ENCODE results near the gene MBNL2. TPM values are rescaled to one million over a fixed set of nuclear protein-coding genes. Genes with fewer than 3 reads are reported as not detected.

Gene MBNL2
- total and polyA plus RNA-seq, 5 experiments from 2014 or later: 12.2 to 35.4 (median 14.5) TPM

GRCh38 chr13:97407540-97407939 is 185.4 kb downstream of the MBNL2 start:
- ATAC-seq (no peak), DNase-seq (no peak)
- H3K4me1 Mint-ChIP-seq: no peaks in the 10 kb centered on the region
- no peak overlapping the region for H3K27ac Mint-ChIP-seq
- peaks cover 2 to 12% (median 7%) of the 10 kb centered on the region in 5 donors for H3K27me3 Mint-ChIP-seq
- POLR2A ChIA-PET: interaction anchor here (1.3 kb wide), 1 partner anchor 26 kb away, joined by 3 read pairs; no protein-coding TSS in a partner anchor
- no peaks in the 10 kb centered on the region for H3K36me3 Mint-ChIP-seq
- peaks cover 0 to 5% (median 0%) of the 10 kb centered on the region in 9 donors for H3K9me3 Mint-ChIP-seq
- H3K4me3 Mint-ChIP-seq: no peak overlapping the region

- POLR2A ChIA-PET: no interaction called here
- H3K36me3 Mint-ChIP-seq: peaks cover 0 to 2% (median 0%) of the 10 kb centered on the region in 3 donors
- ATAC-seq (no peak), DNase-seq (no peak)
- H3K27ac Mint-ChIP-seq: no peak overlapping the region
- H3K4me3 Mint-ChIP-seq: no peak overlapping the region
- peaks cover 0 to 3% (median 0%) of the 10 kb centered on the region in 9 donors for H3K9me3 Mint-ChIP-seq
- peaks cover 6 to 15% (median 7%) of the 10 kb centered on the region in 5 donors for H3K27me3 Mint-ChIP-seq
- no peaks in the 10 kb centered on the region for H3K4me1 Mint-ChIP-seq
Measured at GRCh38 chr13:97408938-97409337, 186.8 kb downstream of the MBNL2 start.

GRCh38 chr13:97411984-97412383 is 189.9 kb downstream of the MBNL2 start:
- H3K36me3 Mint-ChIP-seq: peaks cover 0 to 4% (median 0%) of the 10 kb centered on the region in 3 donors
- POLR2A ChIA-PET: no interaction called here
- H3K27me3 Mint-ChIP-seq: peaks cover 5 to 11% (median 10%) of the 10 kb centered on the region in 5 donors
- no peak for ATAC-seq
- peaks cover 0 to 3% (median 0%) of the 10 kb centered on the region in 9 donors for H3K9me3 Mint-ChIP-seq
- H3K4me1 Mint-ChIP-seq: no peaks in the 10 kb centered on the region
- DNase-seq: no peak
- H3K27ac Mint-ChIP-seq: no peak overlapping the region
- no peak overlapping the region for H3K4me3 Mint-ChIP-seq

DNA sequence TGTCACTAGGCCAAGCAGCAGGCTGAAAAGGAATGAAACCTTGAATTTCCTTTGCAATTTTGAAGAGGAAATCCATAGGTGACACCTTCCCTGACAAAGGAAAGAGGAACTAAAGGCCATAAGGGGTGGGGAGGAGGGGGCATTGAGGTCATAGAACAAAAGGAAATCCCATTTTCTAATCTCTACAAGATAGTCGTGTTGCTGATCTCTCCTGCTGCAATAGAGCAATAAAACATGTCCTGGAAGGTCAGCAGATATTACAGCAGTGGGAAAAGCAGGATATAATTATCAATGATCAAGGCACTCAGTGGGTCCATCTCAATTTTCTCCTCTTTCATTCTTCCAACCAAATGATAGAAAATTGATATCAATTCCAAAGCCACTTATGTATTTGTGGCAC is 191.6 kb downstream of the MBNL2 start:
- Mint-ChIP-seq H3K27ac (no peak overlapping the region), H3K9me3 (peaks cover 0 to 3% (median 0%) of the 10 kb centered on the region in 9 donors), H3K27me3 (peaks cover 5 to 17% (median 10%) of the 10 kb centered on the region in 5 donors), H3K4me3 (no peak overlapping the region), H3K36me3 (peaks cover 0 to 4% (median 0%) of the 10 kb centered on the region in 3 donors), H3K4me1 (no peaks in the 10 kb centered on the region)
- POLR2A ChIA-PET: no interaction called here
- DNase-seq (no peak), ATAC-seq (no peak)

DNA sequence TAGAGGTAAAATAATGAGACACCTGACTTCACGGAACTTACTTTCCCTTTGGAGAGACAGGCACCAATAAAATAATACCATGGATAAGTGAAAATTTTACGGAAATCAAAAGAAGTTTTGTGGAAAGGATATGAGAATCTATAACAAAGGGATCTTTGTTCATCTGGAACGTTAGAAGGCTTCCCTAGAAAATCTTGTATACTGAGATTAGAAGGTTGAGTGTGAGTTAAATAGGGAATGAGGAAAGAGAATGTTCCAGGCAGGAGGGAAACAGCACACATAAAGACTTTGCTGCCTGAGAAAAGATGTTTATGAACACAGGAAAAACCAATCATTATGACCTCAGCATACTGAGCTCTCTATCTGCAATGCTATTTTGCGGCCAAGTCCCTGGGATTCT is 192.3 kb downstream of the MBNL2 start:
- Mint-ChIP-seq H3K4me1 (no peaks in the 10 kb centered on the region), H3K27me3 (peaks cover 5 to 23% (median 10%) of the 10 kb centered on the region in 5 donors), H3K9me3 (no peaks in the 10 kb centered on the region), H3K4me3 (no peak overlapping the region), H3K36me3 (peaks cover 0 to 4% (median 0%) of the 10 kb centered on the region in 3 donors), H3K27ac (no peak overlapping the region)
- DNase-seq: no peak
- no peak for ATAC-seq
- POLR2A ChIA-PET: no interaction called here

DNA sequence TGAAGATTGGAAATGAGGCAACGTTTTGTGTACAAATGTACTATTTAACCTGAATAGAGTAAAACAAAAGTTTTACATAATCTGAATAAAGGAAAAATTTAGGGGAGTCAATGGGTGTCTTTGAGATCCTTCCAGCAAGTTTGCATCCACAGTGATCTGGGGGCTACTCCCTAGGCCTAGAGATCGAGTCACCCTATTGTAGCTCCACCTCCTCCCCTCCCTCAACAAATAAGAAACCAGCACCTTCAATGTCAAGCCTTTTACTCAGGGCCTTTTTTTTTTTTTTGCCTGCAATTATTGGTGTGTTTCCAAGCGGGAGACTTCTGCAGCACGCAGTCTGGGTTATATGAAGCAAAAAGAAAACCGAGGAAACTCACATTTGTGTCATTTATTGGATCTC is 195.6 kb downstream of the MBNL2 start:
- Mint-ChIP-seq H3K36me3 (peaks cover 0 to 6% (median 0%) of the 10 kb centered on the region in 3 donors), H3K27ac (no peak overlapping the region), H3K4me1 (no peaks in the 10 kb centered on the region), H3K27me3 (peaks cover 5 to 26% (median 12%) of the 10 kb centered on the region in 5 donors), H3K9me3 (no peaks in the 10 kb centered on the region), H3K4me3 (no peak overlapping the region)
- POLR2A ChIA-PET: no interaction called here
- DNase-seq (no peak), ATAC-seq (no peak)

- H3K27me3 Mint-ChIP-seq: peaks cover 3 to 28% (median 5%) of the 10 kb centered on the region in 5 donors
- no peak overlapping the region for H3K4me3 Mint-ChIP-seq
- H3K36me3 Mint-ChIP-seq: peaks cover 0 to 2% (median 0%) of the 10 kb centered on the region in 3 donors
- DNase-seq (no peak), ATAC-seq (no peak)
- no peaks in the 10 kb centered on the region for H3K4me1 Mint-ChIP-seq
- H3K27ac Mint-ChIP-seq: no peak overlapping the region
- no peaks in the 10 kb centered on the region for H3K9me3 Mint-ChIP-seq
- POLR2A ChIA-PET: interaction anchor here (0.6 kb wide), 1 partner anchor 22 kb away, joined by 3 read pairs; no protein-coding TSS in a partner anchor
Measured at GRCh38 chr13:97422118-97423054, 200.3 kb downstream of the MBNL2 start.

DNA sequence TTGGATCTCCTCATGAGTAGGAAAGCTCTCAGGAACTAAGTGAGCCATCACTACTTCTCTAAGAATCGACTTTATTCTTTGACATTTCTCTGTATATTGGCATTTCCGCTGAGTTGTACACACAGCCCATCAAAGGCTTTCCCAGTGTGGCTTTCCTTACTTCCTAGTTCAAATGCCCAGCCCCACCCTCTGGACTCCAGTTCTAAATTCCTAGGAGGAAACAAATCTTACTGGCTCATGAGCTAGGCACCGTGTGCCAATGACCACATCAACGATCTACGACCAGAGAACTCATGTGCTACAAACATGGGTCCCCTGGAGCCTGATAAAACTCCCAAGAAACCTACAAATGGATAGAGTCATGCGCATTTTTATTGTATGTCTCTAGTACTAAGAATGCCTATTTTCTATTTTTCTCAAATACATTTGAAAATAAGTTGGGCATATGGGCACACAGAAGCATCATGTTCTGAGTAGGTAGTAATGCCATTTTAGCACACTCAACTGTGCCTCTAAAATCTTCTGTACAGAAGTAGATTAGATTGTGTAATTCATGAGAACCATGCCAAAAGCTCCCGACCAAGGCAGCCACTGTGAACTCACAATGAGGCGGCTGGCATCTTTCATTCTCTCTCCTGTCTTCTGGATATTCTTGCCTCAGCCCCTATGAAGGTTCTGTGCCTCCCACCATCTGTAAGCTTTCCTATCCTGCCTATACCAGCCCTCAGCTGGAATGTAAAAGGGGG is 201.3 kb downstream of the MBNL2 start:
- POLR2A ChIA-PET: no interaction called here
- no peak for DNase-seq
- H3K27ac Mint-ChIP-seq: no peak overlapping the region
- no peak overlapping the region for H3K4me3 Mint-ChIP-seq
- H3K4me1 Mint-ChIP-seq: no peaks in the 10 kb centered on the region
- no peaks in the 10 kb centered on the region for H3K9me3 Mint-ChIP-seq
- no peak for ATAC-seq
- H3K27me3 Mint-ChIP-seq: peaks cover 2 to 21% (median 5%) of the 10 kb centered on the region in 5 donors
- H3K36me3 Mint-ChIP-seq: peaks cover 0 to 2% (median 0%) of the 10 kb centered on the region in 3 donors

DNA sequence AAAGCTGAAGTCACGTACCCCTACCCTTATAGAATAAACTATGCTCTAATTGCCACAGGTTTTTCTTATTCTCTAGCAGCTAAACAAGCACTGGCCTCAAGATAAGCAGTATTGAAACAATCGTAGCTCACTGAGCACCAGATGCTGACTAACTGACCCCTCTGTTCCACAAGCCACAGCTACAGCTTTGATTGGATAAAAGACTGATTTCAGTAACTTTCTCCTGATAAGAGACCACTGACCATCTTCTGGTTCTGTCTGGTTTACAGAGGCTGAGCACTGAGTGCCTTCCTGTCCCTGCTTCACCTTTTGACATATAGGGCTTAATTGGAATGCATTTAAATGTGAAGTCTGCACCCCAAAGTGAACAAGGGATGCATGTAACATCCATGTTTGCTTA is 203.5 kb downstream of the MBNL2 start:
- no peak for ATAC-seq
- DNase-seq: no peak
- peaks cover 0 to 2% (median 0%) of the 10 kb centered on the region in 3 donors for H3K36me3 Mint-ChIP-seq
- no peak overlapping the region for H3K4me3 Mint-ChIP-seq
- H3K9me3 Mint-ChIP-seq: no peaks in the 10 kb centered on the region
- POLR2A ChIA-PET: interaction anchor here (0.6 kb wide), 1 partner anchor 9 kb away, joined by 3 read pairs; no protein-coding TSS in a partner anchor
- H3K27me3 Mint-ChIP-seq: peaks cover 4 to 20% (median 8%) of the 10 kb centered on the region in 5 donors
- no peak overlapping the region for H3K27ac Mint-ChIP-seq
- H3K4me1 Mint-ChIP-seq: peaks cover 0 to 2% (median 0%) of the 10 kb centered on the region in 4 donors

DNA sequence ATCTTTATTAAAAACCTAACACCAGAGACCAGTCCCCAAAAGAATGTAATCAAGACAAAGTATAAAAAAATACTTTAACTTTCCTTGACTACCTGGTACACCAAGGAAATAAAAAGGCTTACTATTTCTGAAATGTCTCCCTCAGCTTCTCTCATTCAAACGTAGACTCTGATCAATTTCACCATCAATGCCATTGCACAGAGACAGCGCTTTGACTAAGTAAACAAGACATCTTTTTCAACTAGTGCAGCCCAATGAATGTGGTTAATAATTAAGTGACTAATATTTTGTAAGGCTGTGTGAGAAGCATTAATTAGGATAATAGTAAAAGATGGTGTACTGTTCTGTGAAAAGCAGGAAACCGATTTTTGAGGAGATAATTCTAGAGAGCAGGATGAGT is 204.6 kb downstream of the MBNL2 start:
- H3K36me3 Mint-ChIP-seq: no peaks in the 10 kb centered on the region
- H3K9me3 Mint-ChIP-seq: no peaks in the 10 kb centered on the region
- peaks cover 2 to 20% (median 8%) of the 10 kb centered on the region in 5 donors for H3K27me3 Mint-ChIP-seq
- no peak for DNase-seq
- H3K4me3 Mint-ChIP-seq: no peak overlapping the region
- H3K4me1 Mint-ChIP-seq: peaks cover 2 to 4% (median 2%) of the 10 kb centered on the region in 4 donors
- no peak for ATAC-seq
- H3K27ac Mint-ChIP-seq: no peak overlapping the region
- POLR2A ChIA-PET: no interaction called here

DNA sequence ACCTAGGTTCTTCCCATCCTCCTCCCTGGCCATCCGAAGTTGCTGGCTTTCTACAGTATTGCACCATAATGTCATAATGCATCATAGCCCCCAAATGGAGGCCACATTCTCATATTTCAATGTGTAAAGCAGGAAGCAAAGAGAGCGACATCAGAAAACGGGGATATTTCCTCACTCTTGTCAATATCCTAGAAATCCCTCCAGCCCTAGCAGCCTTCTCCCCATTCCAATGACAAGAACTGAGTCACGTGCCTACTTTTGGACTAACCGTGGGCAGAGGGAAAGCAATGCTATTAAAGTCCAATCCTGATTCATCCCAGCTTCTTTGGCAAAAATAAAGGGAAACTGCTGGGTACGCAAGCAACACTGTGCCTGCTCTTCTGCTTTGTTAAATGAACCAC is 207.5 kb downstream of the MBNL2 start:
- DNase-seq (no peak), ATAC-seq (no peak)
- H3K9me3 Mint-ChIP-seq: no peaks in the 10 kb centered on the region
- no peak overlapping the region for H3K27ac Mint-ChIP-seq
- H3K36me3 Mint-ChIP-seq: no peaks in the 10 kb centered on the region
- H3K4me3 Mint-ChIP-seq: no peak overlapping the region
- H3K4me1 Mint-ChIP-seq: peaks cover 6 to 15% (median 13%) of the 10 kb centered on the region in 4 donors
- peaks cover 0 to 11% (median 6%) of the 10 kb centered on the region in 5 donors for H3K27me3 Mint-ChIP-seq
- POLR2A ChIA-PET: no interaction called here

GRCh38 chr13:97430296-97430695 is 208.2 kb downstream of the MBNL2 start:
- Mint-ChIP-seq H3K4me1 (peaks cover 9 to 20% (median 18%) of the 10 kb centered on the region in 4 donors), H3K9me3 (no peaks in the 10 kb centered on the region), H3K27me3 (peaks cover 0 to 11% (median 6%) of the 10 kb centered on the region in 5 donors), H3K4me3 (no peak overlapping the region), H3K36me3 (no peaks in the 10 kb centered on the region), H3K27ac (peak overlapping the region in 1 of 10 donors; percentile 59)
- POLR2A ChIA-PET: no interaction called here
- no peak for DNase-seq
- ATAC-seq: no peak

All from naive thymus-derived CD8-positive, alpha-beta T cell (primary cell).